Thyroid gland (tissue), 4 donors: ENCODE measurements around the gene NPFF. TPM values are rescaled to one million over a fixed set of nuclear protein-coding genes. Genes with fewer than 3 reads are reported as not detected.

ENCODE experiments used
- DNase-seq, 2 donors: peaks; one replicate each; pipeline ENCODE4 v3.0.0-alpha.2; 2019
- H3K27ac ChIP-seq, 3 donors: fragments of 200-600 bp; sonication (generic); 1 replicate in 2 of 3; 2 replicates in 1 of 3; pipeline ENCODE4 v1.5.1; 2016 to 2019; ENCODE audit warnings: mild to moderate bottlenecking in 1 of 3, moderate library complexity in 1 of 3
- H3K27me3 ChIP-seq: fragments of 200-600 bp; sonication (generic); one replicate; pipeline ENCODE4 v1.5.1; 2019
- H3K36me3 ChIP-seq, 2 donors: fragments of 200-600 bp; sonication (generic); one replicate each; pipeline ENCODE4 v1.5.1; 2016 to 2019
- H3K4me1 ChIP-seq, 2 donors: fragments of 200-600 bp; sonication (generic); one replicate each; pipeline ENCODE4 v1.5.1; 2017 to 2019
- H3K4me3 ChIP-seq, 3 donors: fragments of 200-600 bp; sonication (generic); replicated peaks in 1 of 3; 1 replicate in 2 of 3; 2 replicates in 1 of 3; pipeline ENCODE4 v1.5.1; 2016; ENCODE audit warnings: mild to moderate bottlenecking in 1 of 3
- H3K9me3 ChIP-seq: fragments of 200-600 bp; sonication (generic); one replicate; pipeline ENCODE4 v1.5.1; 2017
- POLR2A ChIP-seq, 2 donors: fragments of 450-650 bp; IDR thresholded peaks; one replicate each; pipeline ENCODE4 v1.6.1; 2017; ENCODE audit warnings: antibody characterized with exemption in 2 of 2, mild to moderate bottlenecking in 2 of 2, moderate library complexity in 1 of 2
- WGBS, 2 donors: methylation state at CpG; one replicate each; pipeline ENCODE4 v1.1.5; 2017; 5-methylcytosine and 5-hydroxymethylcytosine counted together
- intact Hi-C: fragments of 100-400 bp; cut with DNase I; formaldehyde crosslinking; loops from one replicate; pipeline ENCODE4 v1.15.1; 2023
- total RNA-seq, 4 donors: library from RNA; depleted of rRNA; stranded (reverse); fragments of >200 nt; gene quantifications; one replicate each; pipeline ENCODE4 v1.2.3, GENCODE V29; 2016
- TF ChIP-seq, protein P1 (sequence below), 6 experiments: fragments of 200-600 bp in 3 of 6; fragments of 450-650 bp in 3 of 6; sonication (generic) in 3 of 6; IDR thresholded peaks; one replicate each; pipeline ENCODE4 v1.5.1; 2016 to 2019; ENCODE audit warnings: antibody characterized with exemption in 6 of 6, mild to moderate bottlenecking in 2 of 6, inconsistent platforms in 1 of 6, moderate library complexity in 1 of 6

NPFF gene
- total RNA-seq, 4 donors from 2014 or later = not detected

- Histone ChIP-seq H3K4me3 (no peak overlapping the region), H3K27me3 (no peaks in the 10 kb centered on the region), H3K36me3 (peaks cover 12 to 27% of the 10 kb centered on the region in 2 donors), H3K9me3 (no peaks in the 10 kb centered on the region), H3K27ac (no peak overlapping the region), H3K4me1 (peaks cover 0 to 14% of the 10 kb centered on the region in 2 donors)
- TF ChIP-seq POLR2A (IDR thresholded peaks at IDR 0.05) = no peak
- TF ChIP-seq, protein P1, sequence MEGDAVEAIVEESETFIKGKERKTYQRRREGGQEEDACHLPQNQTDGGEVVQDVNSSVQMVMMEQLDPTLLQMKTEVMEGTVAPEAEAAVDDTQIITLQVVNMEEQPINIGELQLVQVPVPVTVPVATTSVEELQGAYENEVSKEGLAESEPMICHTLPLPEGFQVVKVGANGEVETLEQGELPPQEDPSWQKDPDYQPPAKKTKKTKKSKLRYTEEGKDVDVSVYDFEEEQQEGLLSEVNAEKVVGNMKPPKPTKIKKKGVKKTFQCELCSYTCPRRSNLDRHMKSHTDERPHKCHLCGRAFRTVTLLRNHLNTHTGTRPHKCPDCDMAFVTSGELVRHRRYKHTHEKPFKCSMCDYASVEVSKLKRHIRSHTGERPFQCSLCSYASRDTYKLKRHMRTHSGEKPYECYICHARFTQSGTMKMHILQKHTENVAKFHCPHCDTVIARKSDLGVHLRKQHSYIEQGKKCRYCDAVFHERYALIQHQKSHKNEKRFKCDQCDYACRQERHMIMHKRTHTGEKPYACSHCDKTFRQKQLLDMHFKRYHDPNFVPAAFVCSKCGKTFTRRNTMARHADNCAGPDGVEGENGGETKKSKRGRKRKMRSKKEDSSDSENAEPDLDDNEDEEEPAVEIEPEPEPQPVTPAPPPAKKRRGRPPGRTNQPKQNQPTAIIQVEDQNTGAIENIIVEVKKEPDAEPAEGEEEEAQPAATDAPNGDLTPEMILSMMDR (IDR thresholded peaks at IDR 0.05) = no peak
- intact Hi-C loops = loop anchor here (5.0 to 10.0 kb wide), 2 partner anchors 50 to 183 kb away; partner anchors contain the start of gene AAAS
- DNase-seq = no peak
- WGBS, 2 donors = 80 to 90% methylated on average over 4 of the region's 4 CpGs
Measured at GRCh38 chr12:53507603-53507885, 260 bp upstream of the NPFF start.

- no peak for DNase-seq
- intact Hi-C loops = loop anchor here (5.0 to 10.0 kb wide), 2 partner anchors 49 to 182 kb away; partner anchors contain the start of gene AAAS
- WGBS, 2 donors = 31 to 49% methylated on average over 2 of the region's 2 CpGs
- H3K36me3 ChIP-seq = peaks cover 12 to 22% of the 10 kb centered on the region in 2 donors
- TF ChIP-seq, protein P1 (IDR thresholded peaks at IDR 0.05) = no peak
- H3K27ac ChIP-seq = no peak overlapping the region
- no peaks in the 10 kb centered on the region for H3K27me3 ChIP-seq
- H3K9me3 ChIP-seq = no peaks in the 10 kb centered on the region
- peaks cover 9 to 25% of the 10 kb centered on the region in 2 donors for H3K4me1 ChIP-seq
- H3K4me3 ChIP-seq = no peak overlapping the region
Measured at GRCh38 chr12:53506450-53506785, 866 bp downstream of the NPFF start.

GRCh38 chr12:53505555-53506449, 1.5 kb downstream of the NPFF start:
- peaks cover 10 to 26% of the 10 kb centered on the region in 2 donors for H3K4me1 ChIP-seq
- no peak overlapping the region for H3K4me3 ChIP-seq
- no peak for DNase-seq
- 85 to 87% methylated on average over 13 to 19 of the region's 19 CpGs for WGBS, 2 donors
- H3K9me3 ChIP-seq = no peaks in the 10 kb centered on the region
- H3K36me3 ChIP-seq = peaks cover 12 to 22% of the 10 kb centered on the region in 2 donors
- no peak overlapping the region for H3K27ac ChIP-seq
- H3K27me3 ChIP-seq = no peaks in the 10 kb centered on the region
- intact Hi-C loops = loop anchor here (5.0 to 10.0 kb wide), 2 partner anchors 49 to 181 kb away; partner anchors contain the start of gene AAAS
- no peak for TF ChIP-seq POLR2A (IDR thresholded peaks at IDR 0.05)
- TF ChIP-seq, protein P1 (IDR thresholded peaks at IDR 0.05) = no peak

- DNase-seq = no peak
Measured at GRCh38 chr12:53505086-53505485, 2.2 kb downstream of the NPFF start.

More at GRCh38 chr12:53505086-53505485, 2.2 kb downstream of the NPFF start:
- Histone ChIP-seq H3K9me3 (no peaks in the 10 kb centered on the region), H3K27me3 (no peaks in the 10 kb centered on the region), H3K4me1 (peaks cover 10 to 27% of the 10 kb centered on the region in 2 donors), H3K27ac (no peak overlapping the region), H3K36me3 (peaks cover 12 to 22% of the 10 kb centered on the region in 2 donors), H3K4me3 (no peak overlapping the region)
- no peak for TF ChIP-seq POLR2A (IDR thresholded peaks at IDR 0.05)
- TF ChIP-seq, protein P1 (IDR thresholded peaks at IDR 0.05) = no peak
- intact Hi-C loops = loop anchor here (5.0 to 10.0 kb wide), 2 partner anchors 48 to 180 kb away; partner anchors contain the start of gene AAAS
- WGBS, 2 donors = 82 to 86% methylated on average over 9 to 10 of the region's 10 CpGs
